WTC11 (cell line): ENCODE data around the gene UNG. TPM values are rescaled to one million over a fixed set of nuclear protein-coding genes. Genes with fewer than 3 reads are reported as not detected.
A peak's percentile ranks its signal among the peaks of the same experiment; 100 is the strongest.

ENCODE experiments used
- ATAC-seq: fragments of 200-7000 bp; cut with Tn5 transposase; 2 replicates; pipeline ENCODE4 v1.10.0; 2021; ENCODE audit warnings: mild to moderate bottlenecking, moderate library complexity
- CTCF ChIA-PET: fragments of 300-600 bp; sonication (Branson Sonifier 250); formaldehyde crosslinking; loops from one replicate; lab custom pipeline; 2021; ENCODE audit warnings: antibody characterized with exemption; lab: Charles Lee
- POLR2A ChIA-PET: fragments of 350-600 bp; sonication (Branson Sonifier 250); formaldehyde crosslinking; loops from one replicate; lab custom pipeline; 2021; ENCODE audit warnings: antibody characterized with exemption; lab: Charles Lee
- DNase-seq: peaks from one replicate; pipeline ENCODE4 v3.0.0; 2021; ENCODE audit warnings: low spot score
- H3K27ac Mint-ChIP-seq: 2 replicates; pipeline ENCODE4 v1.8.0; 2021; ENCODE audit warnings: mixed read lengths
- H3K27me3 Mint-ChIP-seq: 2 replicates; pipeline ENCODE4 v1.8.0; 2021; ENCODE audit warnings: low read depth, mild to moderate bottlenecking, moderate library complexity, mixed read lengths
- H3K36me3 Mint-ChIP-seq: 2 replicates; pipeline ENCODE4 v1.8.0; 2021; ENCODE audit warnings: mixed read lengths
- H3K4me1 Mint-ChIP-seq: 2 replicates; pipeline ENCODE4 v1.8.0; 2022; ENCODE audit warnings: mixed read lengths
- H3K4me3 Mint-ChIP-seq: 2 replicates; pipeline ENCODE4 v1.8.0; 2021; ENCODE audit warnings: mild to moderate bottlenecking, moderate library complexity, mixed read lengths
- H3K9me3 Mint-ChIP-seq: 2 replicates; pipeline ENCODE4 v1.8.0; 2021; ENCODE audit warnings: mixed read lengths
- CREB1 ChIP-seq: sonication (generic); formaldehyde crosslinking; IDR thresholded peaks from 2 replicates; pipeline ENCODE4 v1.8.0; 2023; ENCODE audit warnings: mild to moderate bottlenecking, missing genetic modification reagents
- FOXK1 ChIP-seq: sonication (generic); formaldehyde crosslinking; IDR thresholded peaks from 2 replicates; pipeline ENCODE4 v1.8.0; 2022; ENCODE audit warnings: mild to moderate bottlenecking, moderate library complexity, missing genetic modification reagents
- FOXP1 ChIP-seq: sonication (generic); formaldehyde crosslinking; IDR thresholded peaks from 2 replicates; pipeline ENCODE4 v1.8.0; 2022; ENCODE audit warnings: missing genetic modification reagents, mild to moderate bottlenecking, moderate library complexity, borderline replicate concordance
- GRHL2 ChIP-seq: fragments of 250-450 bp; sonication (Bioruptor Pico); IDR thresholded peaks from 2 replicates; pipeline ENCODE4 v1.8.0; 2022; ENCODE audit warnings: mild to moderate bottlenecking, moderate library complexity; ENCODE audit not compliant: insufficient replicate concordance, severe bottlenecking
- GTF2I ChIP-seq: fragments of 250-450 bp; sonication (Bioruptor Pico); conservative IDR thresholded peaks from 2 replicates; pipeline ENCODE4 v1.4.0; 2021; ENCODE audit warnings: mild to moderate bottlenecking
- HMGA2 ChIP-seq: fragments of 250-450 bp; sonication (Bioruptor Pico); IDR thresholded peaks from 2 replicates; pipeline ENCODE4 v1.4.0; 2021; ENCODE audit warnings: mild to moderate bottlenecking, moderate library complexity
- IRF2 ChIP-seq: sonication (generic); formaldehyde crosslinking; IDR thresholded peaks from 2 replicates; pipeline ENCODE4 v1.8.0; 2022; ENCODE audit warnings: low read depth, missing genetic modification reagents, borderline replicate concordance
- KAT7 ChIP-seq: sonication (generic); formaldehyde crosslinking; IDR thresholded peaks from 2 replicates; pipeline ENCODE4 v1.8.1; 2023; ENCODE audit warnings: missing genetic modification reagents, mild to moderate bottlenecking, borderline replicate concordance
- NFE2L1 ChIP-seq: sonication (generic); formaldehyde crosslinking; IDR thresholded peaks from 2 replicates; pipeline ENCODE4 v1.8.1; 2023; ENCODE audit warnings: missing genetic modification reagents
- NFYB ChIP-seq: sonication (generic); formaldehyde crosslinking; conservative IDR thresholded peaks from 2 replicates; pipeline ENCODE4 v1.8.0; 2022; ENCODE audit warnings: low read depth, missing genetic modification reagents
- NR2C2 ChIP-seq: sonication (generic); formaldehyde crosslinking; IDR thresholded peaks from 2 replicates; pipeline ENCODE4 v1.8.0; 2022; ENCODE audit warnings: mild to moderate bottlenecking, missing genetic modification reagents
- NR3C1 ChIP-seq: sonication (generic); formaldehyde crosslinking; conservative IDR thresholded peaks from 2 replicates; pipeline ENCODE4 v1.8.1; 2023; ENCODE audit warnings: low read depth, mild to moderate bottlenecking, missing genetic modification reagents
- SMAD3 ChIP-seq: sonication (generic); formaldehyde crosslinking; IDR thresholded peaks from 2 replicates; pipeline ENCODE4 v1.8.0; 2022; ENCODE audit warnings: missing genetic modification reagents, mild to moderate bottlenecking, borderline replicate concordance
- SMAD4 ChIP-seq: sonication (generic); formaldehyde crosslinking; IDR thresholded peaks from 2 replicates; pipeline ENCODE4 v1.8.0; 2022; ENCODE audit warnings: mild to moderate bottlenecking, missing genetic modification reagents
- ZNF317 ChIP-seq: sonication (generic); formaldehyde crosslinking; IDR thresholded peaks from 2 replicates; pipeline ENCODE4 v1.8.1; 2023; ENCODE audit warnings: low read depth, mild to moderate bottlenecking, moderate library complexity, missing genetic modification reagents, borderline replicate concordance
- ZNF396 ChIP-seq: fragments of 250-450 bp; sonication (Bioruptor Pico); IDR thresholded peaks from 2 replicates; pipeline ENCODE4 v1.8.0; 2021; ENCODE audit warnings: mild to moderate bottlenecking, moderate library complexity, borderline replicate concordance
- total RNA-seq: library from RNA; stranded (reverse); gene quantifications from 3 replicates; pipeline ENCODE4 v1.2.3, GENCODE V29; 2021
- TF ChIP-seq, protein P1 (sequence below): sonication (generic); formaldehyde crosslinking; conservative IDR thresholded peaks from 2 replicates; pipeline ENCODE4 v1.8.1; 2022; ENCODE audit warnings: mild to moderate bottlenecking, missing genetic modification reagents
- TF ChIP-seq, protein P2 (sequence below): sonication (generic); formaldehyde crosslinking; IDR thresholded peaks from 2 replicates; pipeline ENCODE4 v1.8.0; 2023; ENCODE audit warnings: mild to moderate bottlenecking, missing genetic modification reagents
- TF ChIP-seq, protein P3 (sequence below): sonication (generic); formaldehyde crosslinking; IDR thresholded peaks from 2 replicates; pipeline ENCODE4 v1.8.1; 2023; ENCODE audit warnings: mild to moderate bottlenecking, missing genetic modification reagents, moderate library complexity
- TF ChIP-seq, protein P4 (sequence below): sonication (generic); formaldehyde crosslinking; IDR thresholded peaks from 2 replicates; pipeline ENCODE4 v1.8.1; 2022; ENCODE audit warnings: low read depth, mild to moderate bottlenecking, moderate library complexity, missing genetic modification reagents, borderline replicate concordance
- TF ChIP-seq, protein P5 (sequence below): sonication (generic); formaldehyde crosslinking; IDR thresholded peaks from 2 replicates; pipeline ENCODE4 v1.8.1; 2022; ENCODE audit warnings: low read depth, missing genetic modification reagents, borderline replicate concordance
- TF ChIP-seq, protein P6 (sequence below): fragments of 250-450 bp; sonication (Bioruptor Pico); IDR thresholded peaks from 2 replicates; pipeline ENCODE4 v1.9.0; 2021; ENCODE audit warnings: mild to moderate bottlenecking
- TF ChIP-seq, protein P7 (sequence below): fragments of 250-450 bp; sonication (Bioruptor Pico); IDR thresholded peaks from 2 replicates; pipeline ENCODE4 v1.8.0; 2021; ENCODE audit warnings: mild to moderate bottlenecking

Gene UNG
- total RNA-seq, 1 experiment from 2014 or later, result 127 TPM

DNA sequence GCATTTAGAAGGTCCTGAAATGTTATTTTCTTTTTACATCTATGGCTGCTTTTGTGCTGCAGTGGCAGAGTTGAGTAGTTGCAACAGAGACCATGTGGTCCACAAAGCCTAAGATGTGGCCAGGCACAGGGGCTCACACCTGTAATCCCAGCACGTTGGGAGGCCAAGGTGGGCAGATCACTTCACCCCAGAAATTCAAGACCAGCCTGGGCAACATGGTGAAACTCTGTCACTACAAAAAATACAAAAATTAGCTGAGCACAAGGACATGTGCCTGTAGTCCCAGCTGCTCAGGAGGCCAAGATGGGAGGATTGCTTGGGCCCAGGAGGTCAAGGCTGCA, 31.6 kb upstream of the UNG start:
- no peaks in the 10 kb centered on the region for H3K9me3 Mint-ChIP-seq
- CTCF ChIA-PET, result no interaction called here
- no peak for DNase-seq
- POLR2A ChIA-PET, result no interaction called here
- H3K27ac Mint-ChIP-seq, result no peak overlapping the region
- H3K4me3 Mint-ChIP-seq, result no peak overlapping the region
- TF ChIP-seq FOXK1 (CRISPR knock-in tag), result no peak
- no peak for TF ChIP-seq NR2C2 (CRISPR knock-in tag)
- no peak for TF ChIP-seq NR3C1
- TF ChIP-seq, protein P1, sequence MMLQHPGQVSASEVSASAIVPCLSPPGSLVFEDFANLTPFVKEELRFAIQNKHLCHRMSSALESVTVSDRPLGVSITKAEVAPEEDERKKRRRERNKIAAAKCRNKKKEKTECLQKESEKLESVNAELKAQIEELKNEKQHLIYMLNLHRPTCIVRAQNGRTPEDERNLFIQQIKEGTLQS (CRISPR knock-in tag), result no peak
- no peak for TF ChIP-seq ZNF396 (CRISPR knock-in tag)
- no peak for TF ChIP-seq FOXP1 (CRISPR knock-in tag)
- no peak for TF ChIP-seq NFE2L1 (CRISPR knock-in tag)
- TF ChIP-seq, protein P2, sequence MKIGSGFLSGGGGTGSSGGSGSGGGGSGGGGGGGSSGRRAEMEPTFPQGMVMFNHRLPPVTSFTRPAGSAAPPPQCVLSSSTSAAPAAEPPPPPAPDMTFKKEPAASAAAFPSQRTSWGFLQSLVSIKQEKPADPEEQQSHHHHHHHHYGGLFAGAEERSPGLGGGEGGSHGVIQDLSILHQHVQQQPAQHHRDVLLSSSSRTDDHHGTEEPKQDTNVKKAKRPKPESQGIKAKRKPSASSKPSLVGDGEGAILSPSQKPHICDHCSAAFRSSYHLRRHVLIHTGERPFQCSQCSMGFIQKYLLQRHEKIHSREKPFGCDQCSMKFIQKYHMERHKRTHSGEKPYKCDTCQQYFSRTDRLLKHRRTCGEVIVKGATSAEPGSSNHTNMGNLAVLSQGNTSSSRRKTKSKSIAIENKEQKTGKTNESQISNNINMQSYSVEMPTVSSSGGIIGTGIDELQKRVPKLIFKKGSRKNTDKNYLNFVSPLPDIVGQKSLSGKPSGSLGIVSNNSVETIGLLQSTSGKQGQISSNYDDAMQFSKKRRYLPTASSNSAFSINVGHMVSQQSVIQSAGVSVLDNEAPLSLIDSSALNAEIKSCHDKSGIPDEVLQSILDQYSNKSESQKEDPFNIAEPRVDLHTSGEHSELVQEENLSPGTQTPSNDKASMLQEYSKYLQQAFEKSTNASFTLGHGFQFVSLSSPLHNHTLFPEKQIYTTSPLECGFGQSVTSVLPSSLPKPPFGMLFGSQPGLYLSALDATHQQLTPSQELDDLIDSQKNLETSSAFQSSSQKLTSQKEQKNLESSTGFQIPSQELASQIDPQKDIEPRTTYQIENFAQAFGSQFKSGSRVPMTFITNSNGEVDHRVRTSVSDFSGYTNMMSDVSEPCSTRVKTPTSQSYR, result no peak
- TF ChIP-seq KAT7, result no peak
- TF ChIP-seq, protein P3, sequence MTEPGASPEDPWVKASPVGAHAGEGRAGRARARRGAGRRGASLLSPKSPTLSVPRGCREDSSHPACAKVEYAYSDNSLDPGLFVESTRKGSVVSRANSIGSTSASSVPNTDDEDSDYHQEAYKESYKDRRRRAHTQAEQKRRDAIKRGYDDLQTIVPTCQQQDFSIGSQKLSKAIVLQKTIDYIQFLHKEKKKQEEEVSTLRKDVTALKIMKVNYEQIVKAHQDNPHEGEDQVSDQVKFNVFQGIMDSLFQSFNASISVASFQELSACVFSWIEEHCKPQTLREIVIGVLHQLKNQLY, result no peak
- TF ChIP-seq HMGA2 (CRISPR knock-in tag), result no peak
- no peak for TF ChIP-seq GTF2I (CRISPR knock-in tag)
- TF ChIP-seq, protein P4, sequence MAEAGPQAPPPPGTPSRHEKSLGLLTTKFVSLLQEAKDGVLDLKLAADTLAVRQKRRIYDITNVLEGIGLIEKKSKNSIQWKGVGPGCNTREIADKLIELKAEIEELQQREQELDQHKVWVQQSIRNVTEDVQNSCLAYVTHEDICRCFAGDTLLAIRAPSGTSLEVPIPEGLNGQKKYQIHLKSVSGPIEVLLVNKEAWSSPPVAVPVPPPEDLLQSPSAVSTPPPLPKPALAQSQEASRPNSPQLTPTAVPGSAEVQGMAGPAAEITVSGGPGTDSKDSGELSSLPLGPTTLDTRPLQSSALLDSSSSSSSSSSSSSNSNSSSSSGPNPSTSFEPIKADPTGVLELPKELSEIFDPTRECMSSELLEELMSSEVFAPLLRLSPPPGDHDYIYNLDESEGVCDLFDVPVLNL (CRISPR knock-in tag), result no peak
- no peak for ATAC-seq
- no peaks in the 10 kb centered on the region for H3K36me3 Mint-ChIP-seq
- peaks cover 15% of the 10 kb centered on the region for H3K4me1 Mint-ChIP-seq
- H3K27me3 Mint-ChIP-seq, result no peaks in the 10 kb centered on the region

DNA sequence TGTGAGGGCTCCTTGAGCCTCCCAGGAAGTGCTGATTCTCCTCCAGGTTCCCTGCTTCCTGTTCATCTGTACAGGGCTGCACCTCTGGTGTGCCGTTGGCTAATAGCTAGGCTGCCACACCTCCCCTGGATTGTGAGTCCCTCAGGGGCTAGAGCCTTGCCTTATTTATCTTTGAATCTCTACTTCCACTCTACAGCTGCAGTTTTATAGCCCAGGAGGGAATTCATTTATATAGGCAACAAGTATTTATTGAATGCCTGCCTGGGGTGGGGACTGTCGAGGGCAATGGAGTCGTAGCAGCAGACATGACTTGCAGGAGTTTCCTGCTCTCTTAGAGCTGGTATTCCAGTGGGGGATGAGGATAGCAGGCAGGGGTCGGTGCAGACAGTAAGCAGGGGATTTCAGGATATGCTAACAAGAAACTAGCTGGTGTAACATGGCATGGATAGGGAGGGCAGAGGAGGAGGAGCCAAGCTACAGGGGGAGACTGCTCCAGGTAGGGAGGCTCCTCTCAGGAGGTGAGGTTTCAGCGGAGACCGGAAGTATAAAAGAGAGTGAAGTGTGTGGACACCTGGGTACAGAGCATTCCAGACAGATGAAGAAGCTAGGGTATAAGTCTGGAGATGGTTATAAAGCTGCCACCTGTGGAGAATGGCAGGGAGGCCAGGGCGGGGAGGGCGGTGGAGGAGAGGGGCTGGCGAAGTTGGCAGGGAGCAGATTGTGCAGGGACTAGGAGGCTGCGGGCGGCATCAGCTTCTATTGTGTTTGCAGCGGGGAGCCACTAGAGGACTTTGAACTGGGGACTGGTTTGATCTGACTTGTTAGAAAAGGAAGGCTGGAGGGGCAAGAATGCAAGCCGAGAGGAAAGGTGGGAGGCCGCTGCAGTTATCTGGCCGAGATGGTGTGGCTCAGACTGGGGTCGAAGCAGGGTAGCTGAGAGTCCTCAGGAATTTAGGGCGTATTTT, 27.8 kb upstream of the UNG start:
- peaks cover 15% of the 10 kb centered on the region for H3K4me1 Mint-ChIP-seq
- H3K27me3 Mint-ChIP-seq, result no peaks in the 10 kb centered on the region
- H3K9me3 Mint-ChIP-seq, result peaks cover under 1% of the 10 kb centered on the region
- peaks cover 2% of the 10 kb centered on the region for H3K36me3 Mint-ChIP-seq
- TF ChIP-seq SMAD3, result no peak
- TF ChIP-seq IRF2, result no peak
- no peak for TF ChIP-seq GRHL2 (CRISPR knock-in tag)
- no peak for TF ChIP-seq CREB1 (CRISPR knock-in tag)
- no peak for TF ChIP-seq SMAD4
- TF ChIP-seq ZNF317 (CRISPR knock-in tag), result no peak
- TF ChIP-seq, protein P5, sequence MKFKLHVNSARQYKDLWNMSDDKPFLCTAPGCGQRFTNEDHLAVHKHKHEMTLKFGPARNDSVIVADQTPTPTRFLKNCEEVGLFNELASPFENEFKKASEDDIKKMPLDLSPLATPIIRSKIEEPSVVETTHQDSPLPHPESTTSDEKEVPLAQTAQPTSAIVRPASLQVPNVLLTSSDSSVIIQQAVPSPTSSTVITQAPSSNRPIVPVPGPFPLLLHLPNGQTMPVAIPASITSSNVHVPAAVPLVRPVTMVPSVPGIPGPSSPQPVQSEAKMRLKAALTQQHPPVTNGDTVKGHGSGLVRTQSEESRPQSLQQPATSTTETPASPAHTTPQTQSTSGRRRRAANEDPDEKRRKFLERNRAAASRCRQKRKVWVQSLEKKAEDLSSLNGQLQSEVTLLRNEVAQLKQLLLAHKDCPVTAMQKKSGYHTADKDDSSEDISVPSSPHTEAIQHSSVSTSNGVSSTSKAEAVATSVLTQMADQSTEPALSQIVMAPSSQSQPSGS, result no peak
- TF ChIP-seq, protein P6, sequence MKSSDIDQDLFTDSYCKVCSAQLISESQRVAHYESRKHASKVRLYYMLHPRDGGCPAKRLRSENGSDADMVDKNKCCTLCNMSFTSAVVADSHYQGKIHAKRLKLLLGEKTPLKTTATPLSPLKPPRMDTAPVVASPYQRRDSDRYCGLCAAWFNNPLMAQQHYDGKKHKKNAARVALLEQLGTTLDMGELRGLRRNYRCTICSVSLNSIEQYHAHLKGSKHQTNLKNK, result no peak
- TF ChIP-seq NFYB (CRISPR knock-in tag), result no peak
- TF ChIP-seq, protein P7, sequence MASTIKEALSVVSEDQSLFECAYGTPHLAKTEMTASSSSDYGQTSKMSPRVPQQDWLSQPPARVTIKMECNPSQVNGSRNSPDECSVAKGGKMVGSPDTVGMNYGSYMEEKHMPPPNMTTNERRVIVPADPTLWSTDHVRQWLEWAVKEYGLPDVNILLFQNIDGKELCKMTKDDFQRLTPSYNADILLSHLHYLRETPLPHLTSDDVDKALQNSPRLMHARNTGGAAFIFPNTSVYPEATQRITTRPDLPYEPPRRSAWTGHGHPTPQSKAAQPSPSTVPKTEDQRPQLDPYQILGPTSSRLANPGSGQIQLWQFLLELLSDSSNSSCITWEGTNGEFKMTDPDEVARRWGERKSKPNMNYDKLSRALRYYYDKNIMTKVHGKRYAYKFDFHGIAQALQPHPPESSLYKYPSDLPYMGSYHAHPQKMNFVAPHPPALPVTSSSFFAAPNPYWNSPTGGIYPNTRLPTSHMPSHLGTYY (CRISPR knock-in tag), result no peak
- ATAC-seq, result peak; percentile 85
- peak overlapping the region; percentile 92 for H3K27ac Mint-ChIP-seq
- POLR2A ChIA-PET, result interaction anchor here (0.8 kb wide), 1 partner anchor 17 kb away, joined by 3 read pairs; the partner anchor contains the start of gene USP30
- peak overlapping the region; percentile 52 for H3K4me3 Mint-ChIP-seq
- CTCF ChIA-PET, result interaction anchor here (0.7 to 1.9 kb wide), 14 partner anchors 9 to 316 kb away, joined by 3 to 9 read pairs (median 6); partner anchors contain the start of genes ALKBH2, UNG and USP30
- peak; percentile 56 for DNase-seq
